DMS79 (cell line): ENCODE results near the gene CYP3A5.
"Not testable (repeated sequence)": the region's sequence is repeated elsewhere in the genome, so short reads cannot be mapped to it uniquely, and the experiment has no call there.

Experiments used
- DNase-seq: peaks from one replicate; lab custom pipeline; 2025; lab: John Stamatoyannopoulos, UW

The CYP3A5 gene

GRCh38 chr7:99685871-99686608 is 6.2 kb upstream of the CYP3A5 start:
- DNase-seq = not testable (repeated sequence)

GRCh38 chr7:99685129-99685758 is 5.4 kb upstream of the CYP3A5 start:
- DNase-seq = no peak

- no peak for DNase-seq
Observed at GRCh38 chr7:99679032-99679399, 780 bp downstream of the CYP3A5 start.

DNA sequence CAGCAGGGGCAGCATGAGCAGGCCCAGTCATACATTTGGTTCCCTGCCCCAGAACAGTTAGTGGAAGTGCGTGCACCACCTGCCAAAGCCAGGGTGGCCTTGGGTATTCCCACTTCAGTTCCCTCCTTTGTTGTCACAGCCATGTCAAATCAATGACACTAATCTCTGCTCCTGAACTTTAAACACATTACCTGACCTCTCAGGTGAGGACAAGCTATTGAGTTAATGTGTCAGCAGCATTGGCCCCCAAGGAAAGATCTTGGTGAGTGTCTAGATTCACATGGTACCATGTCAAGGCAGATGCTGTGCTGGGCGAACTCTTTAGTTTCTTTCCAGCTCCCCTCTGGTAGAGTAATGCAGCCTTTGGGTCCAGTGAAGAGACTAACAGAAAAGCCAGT is 2.1 kb downstream of the CYP3A5 start:
- DNase-seq = no peak

DNA sequence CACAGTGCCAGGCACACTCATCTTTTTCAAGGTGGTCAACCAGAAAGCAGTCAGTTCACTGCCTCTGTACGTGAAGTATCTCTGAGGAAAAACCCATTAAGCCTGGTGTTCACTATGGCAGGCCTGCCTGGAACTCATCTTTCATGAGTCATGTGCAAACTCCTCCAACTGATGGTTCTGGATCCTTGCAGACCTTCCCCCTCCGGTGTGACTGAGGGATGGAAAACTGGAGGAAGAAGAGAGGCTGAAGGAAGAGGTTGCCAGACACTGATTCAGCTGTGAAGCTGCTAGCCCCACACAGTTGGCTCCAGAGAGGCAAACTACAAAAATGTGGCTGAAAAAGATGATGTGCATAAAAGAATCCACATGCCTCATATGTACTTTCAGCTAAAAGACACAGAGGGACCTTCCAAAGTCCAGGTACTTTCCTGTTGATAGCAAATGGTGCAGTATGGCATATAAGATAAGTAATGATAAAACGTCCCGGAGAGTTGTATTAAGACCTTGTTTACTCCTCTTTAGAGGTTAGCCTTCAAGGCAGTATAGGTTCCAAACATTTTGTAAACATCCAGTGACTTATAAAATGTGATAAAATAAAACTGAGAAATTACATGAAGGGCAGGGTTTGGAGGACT is 2.7 kb downstream of the CYP3A5 start:
- DNase-seq = no peak

GRCh38 chr7:99674995-99675742 is 4.6 kb downstream of the CYP3A5 start:
- DNase-seq = no peak

- DNase-seq = no peak
Observed at GRCh38 chr7:99672573-99672972, 7.2 kb downstream of the CYP3A5 start.

GRCh38 chr7:99669782-99670181 is 10.0 kb downstream of the CYP3A5 start:
- no peak for DNase-seq

DNA sequence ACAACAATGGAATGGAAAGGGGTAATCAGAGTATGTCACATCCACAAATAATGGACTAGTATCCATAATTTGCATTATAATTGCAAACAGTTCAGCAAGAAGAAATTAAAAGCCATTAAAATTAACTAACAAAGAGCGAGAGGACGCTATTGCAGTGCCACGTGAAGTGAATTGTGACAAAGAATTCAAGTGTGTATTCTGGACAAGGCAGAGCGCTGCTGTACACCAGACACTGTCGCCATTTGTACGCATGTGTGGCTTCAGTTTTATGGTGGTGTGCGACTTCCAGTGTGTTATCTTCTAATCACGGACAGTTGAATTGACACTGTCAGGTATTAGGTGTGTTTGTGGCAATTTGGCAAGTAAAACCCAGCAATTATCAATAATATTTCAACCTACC is 11.3 kb downstream of the CYP3A5 start:
- DNase-seq = no peak

DNA sequence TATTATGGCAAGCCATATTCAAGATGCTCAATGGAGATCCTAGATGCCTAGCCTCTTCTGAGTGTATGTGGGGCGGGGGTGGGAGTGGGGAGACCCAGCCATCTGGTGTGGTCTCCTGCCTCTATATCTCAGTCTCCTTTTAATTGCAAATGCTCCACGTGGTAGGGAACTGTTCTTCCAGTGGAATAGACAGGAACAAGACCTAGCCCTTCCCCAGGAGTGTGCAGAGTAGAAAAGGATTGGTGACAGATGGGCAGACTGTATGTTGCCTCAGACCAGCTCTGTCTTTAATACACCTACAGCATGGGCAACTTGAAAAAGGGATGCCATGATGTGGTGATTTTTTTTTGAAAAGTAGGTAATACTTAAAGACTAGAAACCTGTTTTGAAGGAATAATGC is 12.6 kb downstream of the CYP3A5 start:
- DNase-seq = no peak

DNA sequence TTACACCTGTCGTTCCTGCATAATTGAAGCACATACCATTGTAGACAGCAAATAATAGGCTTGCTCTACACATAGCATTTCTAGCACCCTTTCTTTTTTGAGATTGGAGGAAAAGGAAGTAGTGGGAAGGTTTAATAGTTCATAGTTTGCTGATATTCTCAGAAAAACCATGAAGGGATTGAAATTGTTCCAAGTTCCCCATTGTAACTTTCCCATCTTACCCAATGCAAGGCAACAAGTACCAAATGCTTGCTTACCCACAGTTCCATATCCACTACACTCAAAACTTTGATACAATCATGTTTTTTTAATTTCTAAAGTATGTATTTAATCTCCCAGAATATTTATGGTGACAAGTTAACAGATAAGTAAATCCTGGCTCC is 13.8 kb downstream of the CYP3A5 start:
- no peak for DNase-seq

DNA sequence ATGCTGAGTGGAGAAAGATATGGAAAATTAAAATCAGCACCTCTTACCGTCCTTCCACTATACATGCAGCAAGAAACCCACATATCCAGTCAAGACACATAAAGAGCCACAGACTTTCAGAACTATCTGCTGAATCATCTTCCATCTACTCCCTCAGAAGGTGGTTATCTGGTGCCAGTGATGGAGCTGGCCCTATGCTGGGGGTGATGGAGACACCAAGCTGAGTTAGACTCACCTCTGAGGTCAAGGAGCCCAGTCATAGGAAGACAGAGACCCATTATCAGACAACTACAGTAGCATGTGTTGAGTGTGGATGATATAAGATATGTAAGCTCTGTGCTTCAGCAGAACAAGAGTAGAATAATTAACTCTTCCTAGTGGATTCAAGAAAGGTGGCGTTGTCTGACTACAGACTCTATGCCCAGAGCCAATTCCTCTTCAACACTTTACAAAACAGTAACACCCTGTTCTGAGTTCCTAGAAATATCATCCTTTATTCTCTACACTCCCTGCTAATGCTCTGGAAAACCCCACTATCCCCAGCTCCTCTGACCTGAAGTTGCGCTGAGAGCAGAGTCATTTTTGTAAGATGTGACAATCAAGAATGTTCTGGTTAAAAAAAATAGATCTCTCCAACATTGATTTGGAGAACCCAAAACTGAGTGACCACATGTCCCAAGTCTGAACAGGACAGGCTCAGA is 14.3 kb downstream of the CYP3A5 start:
- no peak for DNase-seq

DNA sequence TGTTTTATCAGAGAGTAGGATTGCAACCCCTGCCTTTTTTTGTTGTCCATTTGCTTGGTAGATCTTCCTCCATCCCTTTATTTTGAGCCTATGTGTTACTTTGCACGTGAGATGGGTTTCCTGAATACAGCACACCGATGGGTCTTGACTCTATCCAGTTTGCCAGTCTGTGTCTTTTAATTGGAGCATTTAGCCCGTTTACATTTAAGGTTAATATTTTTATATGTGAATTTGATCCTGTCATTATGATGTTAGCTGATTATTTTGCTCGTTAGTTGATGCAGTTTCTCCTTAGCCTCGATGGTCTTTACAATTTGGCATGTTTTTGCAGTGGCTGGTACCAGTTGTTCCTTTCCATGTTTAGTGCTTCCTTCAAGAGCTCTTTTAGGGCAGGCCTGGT is 21.9 kb downstream of the CYP3A5 start:
- DNase-seq = not testable (repeated sequence)

GRCh38 chr7:99654626-99655025 is 25.2 kb downstream of the CYP3A5 start:
- DNase-seq = not testable (repeated sequence)

GRCh38 chr7:99653754-99654153 is 26.0 kb downstream of the CYP3A5 start:
- no peak for DNase-seq

DNA sequence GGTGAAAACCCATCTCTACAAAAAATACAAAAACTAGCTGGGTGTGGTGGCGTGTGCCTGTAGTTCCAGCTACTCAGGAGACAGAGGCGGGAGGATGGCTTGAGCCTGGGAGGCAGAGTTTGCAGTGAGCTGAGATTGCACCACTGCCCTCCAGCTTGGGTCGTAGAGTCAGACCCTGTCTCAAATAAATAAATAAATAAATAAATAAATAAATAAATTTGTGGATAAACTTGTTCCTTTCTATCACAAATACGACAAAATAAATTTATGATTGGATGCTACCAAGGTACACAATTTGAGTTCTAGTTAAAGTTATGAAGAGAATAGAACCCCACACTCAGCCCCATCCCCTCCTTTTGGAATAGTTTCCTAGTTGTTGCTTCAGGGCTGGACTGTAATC is 26.5 kb downstream of the CYP3A5 start:
- DNase-seq = not testable (repeated sequence)

DNA sequence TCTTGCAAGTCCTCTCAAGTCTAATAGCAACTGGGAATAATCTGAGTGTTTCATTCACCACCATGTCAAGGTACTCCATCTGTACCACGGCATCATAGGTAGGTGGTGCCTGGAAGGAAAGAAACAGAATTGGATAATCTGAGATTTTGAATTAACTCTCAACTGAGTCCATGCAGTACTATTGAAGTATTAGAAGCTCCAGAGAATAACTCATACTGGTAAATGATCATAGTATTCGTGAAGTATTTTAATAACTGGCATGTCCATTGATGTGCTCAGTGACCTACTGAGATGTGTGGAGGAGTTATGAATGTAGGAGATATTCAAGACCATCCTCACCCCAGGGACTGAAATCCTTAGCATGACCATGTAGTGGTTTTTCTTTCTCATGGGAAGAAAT is 27.1 kb downstream of the CYP3A5 start:
- DNase-seq = no peak

- DNase-seq = no peak
Observed at GRCh38 chr7:99651290-99651689, 28.5 kb downstream of the CYP3A5 start.

DNA sequence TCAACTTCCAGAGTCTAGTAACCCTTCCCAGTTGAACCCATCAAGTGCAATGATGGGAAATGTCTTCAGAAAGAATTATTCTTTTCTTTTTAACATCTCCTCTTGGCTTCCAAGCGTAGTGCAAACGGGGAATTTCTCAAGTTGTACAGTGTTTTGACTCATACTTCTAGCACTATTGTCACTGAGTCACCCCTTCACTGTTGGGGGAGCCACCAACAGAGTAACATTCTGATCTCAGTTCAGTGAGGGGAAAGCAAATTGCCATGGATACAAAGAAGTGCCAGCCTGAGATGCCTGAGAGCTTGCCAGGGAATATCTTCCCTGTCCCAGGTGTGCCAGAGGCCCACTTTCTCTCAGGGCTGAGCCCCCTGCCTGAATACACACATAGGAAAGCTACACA is 31.0 kb downstream of the CYP3A5 start:
- no peak for DNase-seq

GRCh38 chr7:99645590-99645989 is 34.2 kb downstream of the CYP3A5 start:
- no peak for DNase-seq

DNA sequence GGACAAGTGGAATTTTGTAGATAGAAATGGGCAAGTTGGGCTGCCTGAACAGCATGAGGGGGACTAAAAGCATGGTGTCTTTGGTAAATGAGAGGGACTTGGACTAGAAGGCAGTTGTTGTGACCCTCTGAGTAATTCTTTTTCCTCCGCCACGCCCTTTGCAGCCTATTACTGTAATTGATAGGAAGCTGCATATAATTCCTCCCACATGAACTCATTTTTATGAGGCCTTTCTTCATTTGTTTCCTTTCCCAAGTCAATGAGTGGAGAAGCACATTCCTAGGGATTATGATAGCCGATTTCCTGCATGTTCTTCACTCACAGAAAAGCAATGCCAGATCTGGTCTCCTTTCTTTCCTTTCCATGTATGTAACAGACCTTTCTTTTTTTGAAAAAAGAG is 35.4 kb downstream of the CYP3A5 start:
- DNase-seq = no peak

- DNase-seq = no peak
Observed at GRCh38 chr7:99643464-99643863, 36.3 kb downstream of the CYP3A5 start.
